Loucy (cell line): ENCODE data around the gene RAPGEF5.

ENCODE experiments used
- H2AFZ ChIP-seq: fragments of 200-600 bp; sonication (generic); 2 replicates; pipeline ENCODE4 v1.6.0; 2016; ENCODE audit warnings: antibody characterized with exemption, mild to moderate bottlenecking, low read length, moderate library complexity
- H3F3A ChIP-seq: fragments of 200-600 bp; 2 replicates; pipeline ENCODE4 v1.6.0; 2016; ENCODE audit warnings: antibody characterized with exemption, low read depth, mild to moderate bottlenecking
- H3K27me3 ChIP-seq: fragments of 200-600 bp; sonication (generic); 2 replicates; pipeline ENCODE4 v1.6.1; 2014; ENCODE audit warnings: low read length, mild to moderate bottlenecking; ENCODE audit not compliant: insufficient read depth, poor library complexity, severe bottlenecking
- H3K36me3 ChIP-seq: fragments of 200-600 bp; sonication (generic); 2 replicates; pipeline ENCODE4 v1.6.1; 2016; ENCODE audit warnings: low read length; ENCODE audit not compliant: insufficient read depth
- H3K4me1 ChIP-seq: fragments of 200-600 bp; sonication (generic); 2 replicates; pipeline ENCODE4 v1.5.1; 2014; ENCODE audit warnings: low read length, mild to moderate bottlenecking; ENCODE audit not compliant: insufficient read depth, poor library complexity, severe bottlenecking
- H3K4me2 ChIP-seq: fragments of 200-600 bp; sonication (generic); 2 replicates; pipeline ENCODE4 v1.6.0; 2014; ENCODE audit warnings: antibody characterized with exemption, low read length, low read depth, mild to moderate bottlenecking; ENCODE audit not compliant: poor library complexity, severe bottlenecking
- H3K4me3 ChIP-seq: fragments of 200-600 bp; sonication (generic); 2 replicates; pipeline ENCODE4 v1.5.1; 2014; ENCODE audit warnings: low read length, mild to moderate bottlenecking, mixed read lengths; ENCODE audit not compliant: poor library complexity, severe bottlenecking
- H3K79me2 ChIP-seq: fragments of 200-600 bp; sonication (generic); 2 replicates; pipeline ENCODE4 v1.6.1; 2014; ENCODE audit warnings: low read length; ENCODE audit not compliant: insufficient read depth
- H3K9ac ChIP-seq: fragments of 200-600 bp; sonication (generic); 2 replicates; pipeline ENCODE4 v1.6.0; 2014; ENCODE audit warnings: mild to moderate bottlenecking, low read depth, low read length, moderate library complexity; ENCODE audit not compliant: poor library complexity, severe bottlenecking
- H3K9me2 ChIP-seq: fragments of 200-600 bp; sonication (generic); replicated peaks from 2 replicates; pipeline ENCODE4 v1.6.1; 2016; ENCODE audit warnings: low read depth, low read length, mixed read lengths
- H3K9me3 ChIP-seq: fragments of 200-600 bp; sonication (generic); 2 replicates; pipeline ENCODE4 v1.6.1; 2014; ENCODE audit warnings: mild to moderate bottlenecking, antibody characterized with exemption, low read length, low read depth; ENCODE audit not compliant: insufficient read depth
- H4K20me1 ChIP-seq: fragments of 200-600 bp; sonication (generic); 2 replicates; pipeline ENCODE4 v1.6.0; 2014; ENCODE audit warnings: antibody characterized with exemption, low read length, mild to moderate bottlenecking; ENCODE audit not compliant: insufficient read depth, poor library complexity, severe bottlenecking
- CTCF ChIP-seq: fragments of 200-600 bp; sonication (generic); conservative IDR thresholded peaks from 2 replicates; pipeline ENCODE4 v1.5.1; 2014; ENCODE audit warnings: mild to moderate bottlenecking, antibody characterized with exemption, low read length
- EZH2phosphoT487 ChIP-seq: fragments of 200-600 bp; IDR thresholded peaks from 2 replicates; pipeline ENCODE4 v1.6.1; 2018; ENCODE audit warnings: antibody characterized with exemption, mild to moderate bottlenecking, moderate library complexity, borderline replicate concordance

The RAPGEF5 gene

GRCh38 chr7:22248111-22248809 is 108.7 kb downstream of the RAPGEF5 start:
- Histone ChIP-seq H4K20me1 (no peaks in the 10 kb centered on the region), H3K9me3 (peaks cover 6% of the 10 kb centered on the region; the same call in 1 of the 2 replicates), H3F3A (no peaks in the 10 kb centered on the region), H3K9ac (no peak overlapping the region), H3K36me3 (no peaks in the 10 kb centered on the region), H2AFZ (no peak overlapping the region), H3K4me2 (no peak overlapping the region), H3K4me1 (no peaks in the 10 kb centered on the region), H3K79me2 (no peaks in the 10 kb centered on the region), H3K27me3 (no peaks in the 10 kb centered on the region), H3K4me3 (no peak overlapping the region), H3K9me2 (no peaks in the 10 kb centered on the region)
- TF ChIP-seq CTCF, result no peak
- TF ChIP-seq EZH2phosphoT487, result no peak

- Histone ChIP-seq H3K27me3 (no peaks in the 10 kb centered on the region), H4K20me1 (no peaks in the 10 kb centered on the region), H3K79me2 (no peaks in the 10 kb centered on the region), H3K4me3 (no peak overlapping the region), H3K9ac (no peak overlapping the region), H3K9me2 (no peaks in the 10 kb centered on the region), H3K4me1 (no peaks in the 10 kb centered on the region), H3K36me3 (no peaks in the 10 kb centered on the region; the same call in 1 of the 2 replicates), H3K9me3 (peaks cover 6% of the 10 kb centered on the region; the same call in 1 of the 2 replicates), H3F3A (no peaks in the 10 kb centered on the region), H2AFZ (no peak overlapping the region), H3K4me2 (no peak overlapping the region)
- TF ChIP-seq EZH2phosphoT487 (no peak), CTCF (no peak)
Observed at GRCh38 chr7:22241805-22242390, 115.1 kb downstream of the RAPGEF5 start.

- Histone ChIP-seq H3K4me1 (no peaks in the 10 kb centered on the region), H3K79me2 (no peaks in the 10 kb centered on the region), H3K4me3 (no peak overlapping the region), H3F3A (no peaks in the 10 kb centered on the region), H3K36me3 (no peaks in the 10 kb centered on the region; the same call in 1 of the 2 replicates), H2AFZ (no peak overlapping the region), H3K27me3 (no peaks in the 10 kb centered on the region), H3K9ac (no peak overlapping the region), H3K9me3 (0 out of 2 replicates have a peak, but pooled peaks cover under 1% of the 10 kb centered on the region), H3K4me2 (no peak overlapping the region), H4K20me1 (no peaks in the 10 kb centered on the region), H3K9me2 (no peaks in the 10 kb centered on the region)
- TF ChIP-seq EZH2phosphoT487 (no peak), CTCF (no peak)
Observed at GRCh38 chr7:22240904-22241571, 115.9 kb downstream of the RAPGEF5 start.
